K562 treated with DMSO at 1 percent for 24 hours (cell line): Measurements from ENCODE around the gene GAGE10. TPM values are rescaled to one million over a fixed set of nuclear protein-coding genes. Genes with fewer than 3 reads are reported as not detected.

ENCODE experiments used
- total RNA-seq: library from RNA; unstranded; fragments of 300-600 nt; gene quantifications from 2 replicates; pipeline ENCODE4 v1.2.3, GENCODE V29; 2022; ENCODE audit warnings: low read depth; ENCODE audit not compliant: insufficient read depth

The GAGE10 gene, protein sequence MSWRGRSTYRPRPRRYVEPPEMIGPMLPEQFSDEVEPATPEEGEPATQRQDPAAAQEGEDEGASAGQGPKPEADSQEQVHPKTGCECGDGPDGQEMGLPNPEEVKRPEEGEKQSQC
- total RNA-seq = not detected in 2 replicates

DNA sequence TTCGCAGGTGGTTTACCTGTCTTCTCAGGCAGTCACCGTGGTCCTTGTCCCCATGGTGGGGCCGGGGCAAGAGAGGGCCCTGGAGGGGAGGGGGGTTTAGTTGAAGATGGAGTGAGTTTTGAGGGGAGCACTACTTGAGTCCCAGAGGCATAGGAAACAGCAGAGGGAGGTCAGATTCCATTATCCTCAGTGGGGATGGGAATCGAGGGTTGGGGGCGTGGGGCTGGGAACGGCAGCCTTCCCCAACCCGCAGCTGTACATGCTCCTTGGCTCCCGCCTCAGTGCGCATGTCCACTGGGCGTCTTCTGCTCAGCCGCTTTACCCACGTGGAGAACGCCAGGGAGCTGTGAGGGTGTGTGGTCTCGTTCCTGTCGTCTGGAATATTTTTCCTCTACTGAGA is at the start of gene GAGE10:
Gene GAGE10 (plus strand): TSS at position 301 of the 400 bp plus-strand sequence. CDS start 1,214 bp downstream, outside the sequence.

GRCh38 chrX:49264460-49264859 is 39.0 kb upstream of the GAGE10 start, which contains the start of gene FOXP3:
FOXP3 (minus strand) TSS chrX:49264710; CDS start chrX:49258505, 6,205 bp downstream.

DNA sequence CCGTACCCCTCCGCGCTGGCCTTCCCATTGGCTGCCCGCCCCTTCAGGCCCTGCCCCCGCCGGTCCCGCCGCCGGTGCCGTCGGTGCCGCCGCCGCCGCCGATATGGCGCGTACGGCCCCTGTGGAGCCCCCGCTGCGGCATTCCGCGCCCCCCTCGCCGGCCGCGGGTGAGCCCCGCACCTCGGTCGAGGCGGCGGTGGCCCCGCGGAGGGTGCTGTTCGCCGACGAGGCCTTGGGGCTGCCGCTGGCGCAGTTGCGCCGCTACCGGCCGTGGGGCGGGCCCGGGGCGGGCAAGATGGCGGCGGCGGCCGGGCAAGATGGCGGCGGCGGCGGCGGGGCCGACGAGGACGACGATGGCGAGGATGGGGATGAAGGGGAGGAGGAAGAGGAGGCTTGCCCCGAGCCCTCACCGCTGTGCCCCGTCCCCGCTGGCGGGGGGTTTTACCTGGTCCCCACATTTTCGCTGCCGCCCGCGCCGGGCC is 33.6 kb upstream of the GAGE10 start, which contains the start of gene PPP1R3F:
Gene PPP1R3F (plus strand): TSS at position 27 of the 482 bp plus-strand sequence. CDS start 77 bp downstream, at position 104.

GRCh38 chrX:49321737-49322136 is 18.3 kb downstream of the GAGE10 start, which contains the start of gene GAGE12J:
GAGE12J (plus strand) TSS chrX:49322037; CDS start chrX:49323194, 1,157 bp downstream.

DNA sequence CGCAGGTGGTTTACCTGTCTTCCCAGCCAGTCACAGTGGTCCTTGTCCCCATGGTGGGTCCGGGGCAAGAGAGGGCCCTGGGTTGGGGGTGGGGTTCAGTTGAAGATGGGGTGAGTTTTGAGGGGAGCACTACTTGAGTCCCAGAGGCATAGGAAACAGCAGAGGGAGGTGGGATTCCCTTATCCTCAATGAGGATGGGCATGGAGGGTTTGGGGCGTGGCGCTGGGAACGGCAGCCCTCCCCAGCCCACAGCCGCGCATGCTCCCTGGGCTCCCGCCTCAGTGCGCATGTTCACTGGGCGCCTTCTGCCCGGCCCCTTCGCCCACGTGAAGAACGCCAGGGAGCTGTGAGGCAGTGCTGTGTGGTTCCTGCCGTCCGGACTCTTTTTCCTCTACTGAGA is 27.8 kb downstream of the GAGE10 start, which contains the start of gene GAGE13:
Gene GAGE13 (plus strand): TSS at position 301 of the 400 bp plus-strand sequence. CDS start 1,156 bp downstream, outside the sequence.

Other genes with a start within 250 kb of the GAGE10 start
- 7.4 and 7.9 TPM in 2 replicates for gene CCDC120, start 244.6 kb upstream of the GAGE10 start, total RNA-seq
- 4.7 and 6.1 TPM in 2 replicates for gene PRAF2, start 229.6 kb upstream of the GAGE10 start, total RNA-seq
- 119 and 121 TPM in 2 replicates for gene WDR45, start 223.8 kb upstream of the GAGE10 start, total RNA-seq
- 51.0 and 57.4 TPM in 2 replicates for gene GPKOW, start 179.9 kb upstream of the GAGE10 start, total RNA-seq
- gene MAGIX, start 140.9 kb upstream of the GAGE10 start, total RNA-seq = 3.8 and 4.0 TPM in 2 replicates
- gene PLP2, start 131.7 kb upstream of the GAGE10 start, total RNA-seq = 185 and 190 TPM in 2 replicates
- gene PRICKLE3, start 117.3 kb upstream of the GAGE10 start, total RNA-seq = 40.0 and 41.6 TPM in 2 replicates
- 0.41 and 1.2 TPM in 2 replicates for gene SYP, start 103.5 kb upstream of the GAGE10 start, total RNA-seq
- gene CACNA1F, start 70.3 kb upstream of the GAGE10 start, total RNA-seq = 0.09 and 0.19 TPM in 2 replicates
- gene CCDC22, start 68.2 kb upstream of the GAGE10 start, total RNA-seq = 31.9 and 34.0 TPM in 2 replicates
- gene FOXP3, start 38.9 kb upstream of the GAGE10 start, total RNA-seq = 0.22 and 0.63 TPM in 2 replicates
- 2.8 and 3.7 TPM in 2 replicates for gene PPP1R3F, start 33.9 kb upstream of the GAGE10 start, total RNA-seq
- gene GAGE12J, start 18.4 kb downstream of the GAGE10 start, total RNA-seq = not detected in 2 replicates
- gene GAGE13, start 27.9 kb downstream of the GAGE10 start, total RNA-seq = 6.1 and 9.1 TPM in 2 replicates
- gene GAGE12C, start 228.5 kb downstream of the GAGE10 start, total RNA-seq = not detected in 2 replicates
- not detected in 2 replicates for gene GAGE12D, start 238.1 kb downstream of the GAGE10 start, total RNA-seq
- not detected in 2 replicates for gene GAGE12E, start 247.6 kb downstream of the GAGE10 start, total RNA-seq